Measurements from ENCODE around the gene PATJ. TPM values are rescaled to one million over a fixed set of nuclear protein-coding genes. Genes with fewer than 3 reads are reported as not detected.
"Not testable (repeated sequence)": the region's sequence is repeated elsewhere in the genome, so short reads cannot be mapped to it uniquely, and the experiment has no call there.

PATJ gene
- total RNA-seq, 1 donor from 2014 or later: 10.7 TPM

DNA sequence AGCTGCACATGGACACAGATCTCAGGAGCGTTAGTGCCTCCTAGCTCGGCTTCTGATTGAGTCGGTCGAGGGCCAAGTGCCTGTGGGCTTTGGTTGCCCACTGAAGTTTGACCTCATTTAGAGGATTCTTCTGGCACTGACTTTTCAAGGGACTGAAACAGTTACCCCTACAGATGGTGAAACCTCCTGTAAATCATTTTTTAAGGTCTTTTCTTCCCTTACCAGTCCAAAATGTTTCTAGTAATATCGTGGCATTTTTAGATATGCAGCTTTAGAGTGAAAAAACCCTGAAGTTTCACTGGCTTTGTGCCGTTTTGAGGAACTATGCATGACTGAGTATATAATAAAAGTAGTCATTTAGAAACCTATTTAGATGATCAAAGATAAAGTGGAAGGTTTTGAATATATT, 417.7 kb downstream of the PATJ start:
- DNase-seq (ENCODE audit: low spot score): no peak
- no peak for TF ChIP-seq CTCF (IDR thresholded peaks at IDR 0.05)
- Mint-ChIP-seq H3K4me3 (ENCODE audit: unreplicated experiment) (no peak overlapping the region), H3K36me3 (ENCODE audit: low read depth) (peaks cover 2% of the 10 kb centered on the region), H3K4me1 (ENCODE audit: low read depth) (no peaks in the 10 kb centered on the region), H3K9me3 (ENCODE audit: low read depth) (no peaks in the 10 kb centered on the region), H3K27ac (ENCODE audit: unreplicated experiment) (no peak overlapping the region), H3K27me3 (ENCODE audit: low read depth) (no peaks in the 10 kb centered on the region)

DNA sequence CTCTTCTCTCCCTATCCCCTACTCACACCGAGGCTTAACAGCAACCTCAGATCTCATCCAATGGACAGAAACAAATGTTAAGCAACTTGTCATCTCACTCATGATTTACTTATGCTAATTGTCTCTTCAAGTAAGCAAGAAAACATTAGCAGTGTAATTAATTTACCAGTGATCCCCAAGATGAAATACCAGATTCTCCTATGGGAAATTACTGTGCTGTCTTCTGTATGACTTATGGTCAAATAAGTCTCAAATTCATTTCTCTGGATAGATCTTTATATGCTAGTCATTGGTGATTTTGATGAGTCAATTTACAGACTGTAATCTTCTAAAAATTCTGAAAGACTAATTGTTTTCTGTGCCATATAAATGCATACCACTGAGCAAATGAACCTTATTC, 419.4 kb downstream of the PATJ start:
- H3K9me3 Mint-ChIP-seq (ENCODE audit: low read depth): no peaks in the 10 kb centered on the region
- no peak for TF ChIP-seq CTCF (IDR thresholded peaks at IDR 0.05)
- H3K27ac Mint-ChIP-seq (ENCODE audit: unreplicated experiment): no peak overlapping the region
- H3K4me1 Mint-ChIP-seq (ENCODE audit: low read depth): no peaks in the 10 kb centered on the region
- H3K36me3 Mint-ChIP-seq (ENCODE audit: low read depth): peaks cover 2% of the 10 kb centered on the region
- no peak overlapping the region for H3K4me3 Mint-ChIP-seq (ENCODE audit: unreplicated experiment)
- DNase-seq (ENCODE audit: low spot score): no peak
- no peaks in the 10 kb centered on the region for H3K27me3 Mint-ChIP-seq (ENCODE audit: low read depth)

DNA sequence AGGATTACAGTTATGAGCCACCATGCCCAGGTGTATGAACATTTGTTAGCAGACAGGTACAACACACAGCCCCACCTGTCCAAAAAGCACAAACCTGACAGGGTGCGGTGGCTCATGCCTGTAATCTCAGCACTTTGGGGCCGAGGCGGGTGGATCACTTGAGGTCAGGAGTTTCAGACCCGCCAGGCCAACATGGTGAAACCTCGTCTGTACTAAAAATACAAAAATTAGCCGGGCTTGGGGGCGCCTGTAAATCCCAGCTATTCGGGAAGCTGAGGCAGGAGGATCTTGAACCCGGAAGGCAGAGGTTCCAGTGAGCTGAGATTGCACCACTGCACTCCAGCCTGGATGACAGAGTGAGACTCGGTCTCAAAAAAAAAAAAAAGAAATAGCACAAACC, 428.1 kb downstream of the PATJ start:
- DNase-seq (ENCODE audit: low spot score); H3K4me3 Mint-ChIP-seq (ENCODE audit: unreplicated experiment); H3K27me3 Mint-ChIP-seq (ENCODE audit: low read depth); H3K27ac Mint-ChIP-seq (ENCODE audit: unreplicated experiment); H3K36me3 Mint-ChIP-seq (ENCODE audit: low read depth); H3K4me1 Mint-ChIP-seq (ENCODE audit: low read depth); H3K9me3 Mint-ChIP-seq (ENCODE audit: low read depth): not testable (repeated sequence)

DNA sequence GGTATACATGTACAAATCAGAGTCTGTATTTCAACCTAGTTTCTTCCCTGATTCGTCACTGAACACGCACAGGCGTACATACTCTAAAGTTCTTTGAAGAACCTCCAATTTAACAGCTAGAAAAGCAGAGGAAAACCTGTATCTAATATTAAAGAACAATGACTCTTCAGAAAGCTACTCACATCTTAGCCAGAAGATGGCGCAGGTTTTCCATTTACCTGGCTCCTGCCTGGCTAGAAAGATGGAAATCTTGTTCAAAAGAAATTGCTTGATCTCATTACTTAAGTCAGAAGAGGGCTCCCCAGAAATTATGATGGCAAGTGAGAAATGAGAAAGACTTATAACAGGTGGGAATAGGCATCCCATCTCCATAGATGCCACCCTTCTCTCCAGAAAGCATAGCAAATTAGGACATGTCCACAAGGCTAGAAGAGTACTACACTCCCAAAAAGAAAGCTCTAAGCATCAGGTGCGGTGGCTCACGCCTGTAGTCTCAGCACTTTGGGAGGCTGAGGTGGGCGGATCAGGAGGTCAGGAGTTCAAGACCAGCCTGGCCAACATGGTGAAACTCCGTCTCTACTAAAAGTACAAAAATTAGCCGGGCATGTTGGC, 433.4 kb downstream of the PATJ start:
- H3K27ac Mint-ChIP-seq (ENCODE audit: unreplicated experiment): no peak overlapping the region
- H3K4me1 Mint-ChIP-seq (ENCODE audit: low read depth): no peaks in the 10 kb centered on the region
- H3K27me3 Mint-ChIP-seq (ENCODE audit: low read depth): peaks cover 7% of the 10 kb centered on the region
- no peaks in the 10 kb centered on the region for H3K36me3 Mint-ChIP-seq (ENCODE audit: low read depth)
- H3K9me3 Mint-ChIP-seq (ENCODE audit: low read depth): no peaks in the 10 kb centered on the region
- no peak overlapping the region for H3K4me3 Mint-ChIP-seq (ENCODE audit: unreplicated experiment)
- DNase-seq (ENCODE audit: low spot score): no peak
- TF ChIP-seq CTCF (IDR thresholded peaks at IDR 0.05): peak; percentile 96

DNA sequence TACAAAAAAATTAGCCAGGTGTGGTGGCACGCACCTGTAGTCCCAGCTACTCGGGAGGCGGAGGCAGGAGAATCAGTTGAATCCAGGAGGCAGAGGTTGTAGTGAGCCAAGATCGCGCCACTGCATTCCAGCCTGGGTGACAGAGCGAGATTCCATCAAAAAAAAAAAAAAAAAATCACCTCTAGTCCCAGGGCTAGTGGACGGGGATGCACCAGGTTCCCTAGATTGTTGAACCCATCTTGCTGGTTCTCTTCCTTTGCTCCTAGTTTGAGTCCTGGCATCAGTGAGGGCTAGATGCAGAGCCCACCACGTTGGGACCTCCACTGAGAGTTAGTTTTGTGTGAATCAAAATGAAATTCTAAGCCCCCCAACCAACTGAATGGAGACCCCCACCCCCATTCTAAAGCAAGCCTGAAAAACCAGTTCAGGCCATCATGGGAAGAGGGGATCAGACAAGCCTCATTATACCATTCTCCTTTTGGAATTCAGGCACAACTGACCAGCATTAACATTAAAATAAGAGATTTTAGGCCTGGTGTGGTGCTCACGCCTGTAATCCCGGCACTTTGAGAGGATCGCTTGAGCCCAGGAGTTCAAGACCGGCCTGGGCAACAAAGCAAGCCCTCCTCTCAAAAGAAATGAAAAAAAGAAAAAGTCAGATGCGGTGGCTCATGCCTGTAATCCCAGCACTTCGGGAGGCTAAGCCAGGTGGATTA, 434.5 kb downstream of the PATJ start:
- peaks cover 2% of the 10 kb centered on the region for H3K27me3 Mint-ChIP-seq (ENCODE audit: low read depth)
- H3K27ac Mint-ChIP-seq (ENCODE audit: unreplicated experiment): no peak overlapping the region
- no peak for DNase-seq (ENCODE audit: low spot score)
- H3K4me3 Mint-ChIP-seq (ENCODE audit: unreplicated experiment): no peak overlapping the region
- no peak for TF ChIP-seq CTCF (IDR thresholded peaks at IDR 0.05)
- no peaks in the 10 kb centered on the region for H3K4me1 Mint-ChIP-seq (ENCODE audit: low read depth)
- H3K36me3 Mint-ChIP-seq (ENCODE audit: low read depth): no peaks in the 10 kb centered on the region
- no peaks in the 10 kb centered on the region for H3K9me3 Mint-ChIP-seq (ENCODE audit: low read depth)

DNA sequence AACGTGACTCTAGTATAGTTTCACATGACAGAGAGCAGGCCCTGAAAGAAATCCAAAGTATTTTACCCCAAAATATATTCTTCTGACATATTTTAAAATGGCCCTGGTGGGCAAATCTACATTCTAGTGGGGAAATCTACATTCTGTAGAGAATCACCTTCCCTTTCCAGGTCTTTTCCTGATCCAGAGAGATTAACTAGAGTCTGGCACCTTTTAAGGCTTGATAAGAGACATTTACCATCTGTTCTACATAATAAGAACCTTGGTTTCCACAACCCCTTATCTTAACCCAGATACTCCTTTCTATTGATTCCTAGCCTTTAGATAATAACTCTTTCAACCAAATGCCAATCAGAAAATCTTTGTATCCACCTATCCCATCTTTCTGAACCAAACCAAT, 435.3 kb downstream of the PATJ start:
- Mint-ChIP-seq H3K9me3 (ENCODE audit: low read depth) (no peaks in the 10 kb centered on the region), H3K4me3 (ENCODE audit: unreplicated experiment) (no peak overlapping the region), H3K4me1 (ENCODE audit: low read depth) (no peaks in the 10 kb centered on the region), H3K27me3 (ENCODE audit: low read depth) (peaks cover 2% of the 10 kb centered on the region), H3K36me3 (ENCODE audit: low read depth) (no peaks in the 10 kb centered on the region), H3K27ac (ENCODE audit: unreplicated experiment) (no peak overlapping the region)
- DNase-seq (ENCODE audit: low spot score): no peak
- TF ChIP-seq CTCF (IDR thresholded peaks at IDR 0.05): no peak
